GM19351 (cell line): ENCODE data around the gene ERP27.

Source experiments
- ATAC-seq: cut with Tn5 transposase; IDR thresholded peaks from one replicate; pipeline ENCODE4 v1.9.1; 2021; ENCODE audit warnings: mild to moderate bottlenecking, moderate library complexity; ENCODE audit not compliant: unreplicated experiment

The ERP27 gene

GRCh38 chr12:14938301-14938700 is at the start of gene ERP27:
Gene ERP27, minus strand, starts transcription at chr12:14938537. Its CDS starts 29 bp downstream, at chr12:14938508.
- ATAC-seq, result no peak

GRCh38 chr12:14988035-14988434 is 49.7 kb upstream of the ERP27 start:
- no peak for ATAC-seq

GRCh38 chr12:14986449-14986848 is 48.1 kb upstream of the ERP27 start:
- ATAC-seq, result no peak

- ATAC-seq, result no peak
Measured at GRCh38 chr12:14984766-14985285, 46.5 kb upstream of the ERP27 start.

- no peak for ATAC-seq
Measured at GRCh38 chr12:14984036-14984435, 45.7 kb upstream of the ERP27 start.

GRCh38 chr12:14982991-14983390 is 44.7 kb upstream of the ERP27 start:
- no peak for ATAC-seq

- ATAC-seq, result no peak
Measured at GRCh38 chr12:14982562-14982961, 44.2 kb upstream of the ERP27 start.

- no peak for ATAC-seq
Measured at GRCh38 chr12:14981049-14981448, 42.7 kb upstream of the ERP27 start.

GRCh38 chr12:14979468-14979867 is 41.1 kb upstream of the ERP27 start:
- ATAC-seq, result no peak

GRCh38 chr12:14976658-14977057 is 38.3 kb upstream of the ERP27 start:
- no peak for ATAC-seq

- ATAC-seq, result no peak
Measured at GRCh38 chr12:14975457-14975856, 37.1 kb upstream of the ERP27 start.

GRCh38 chr12:14974633-14975032 is 36.3 kb upstream of the ERP27 start:
- ATAC-seq, result no peak

- ATAC-seq, result no peak
Measured at GRCh38 chr12:14972816-14973215, 34.5 kb upstream of the ERP27 start, which contains the start of gene PDE6H. Gene PDE6H, plus strand, starts transcription at chr12:14973042. Its CDS starts 4,971 bp downstream, at chr12:14978013.

- ATAC-seq, result no peak
Measured at GRCh38 chr12:14970473-14970872, 32.1 kb upstream of the ERP27 start.

GRCh38 chr12:14968478-14968877 is 30.1 kb upstream of the ERP27 start:
- ATAC-seq, result no peak

GRCh38 chr12:14965221-14965620 is 26.9 kb upstream of the ERP27 start:
- ATAC-seq, result no peak

GRCh38 chr12:14964406-14964805 is 26.1 kb upstream of the ERP27 start:
- ATAC-seq, result no peak

GRCh38 chr12:14963520-14963919 is 25.2 kb upstream of the ERP27 start:
- no peak for ATAC-seq

- no peak for ATAC-seq
Measured at GRCh38 chr12:14962797-14963196, 24.5 kb upstream of the ERP27 start.

GRCh38 chr12:14962153-14962539 is 23.8 kb upstream of the ERP27 start:
- no peak for ATAC-seq

GRCh38 chr12:14961466-14962152 is 23.3 kb upstream of the ERP27 start, which contains the start of gene ARHGDIB:
Gene ARHGDIB, minus strand, starts transcription at chr12:14961601. Its CDS starts 10,889 bp downstream, at chr12:14950712.
- peak; percentile 57 for ATAC-seq

- ATAC-seq, result peak; percentile 29
Measured at GRCh38 chr12:14960548-14961465, 22.5 kb upstream of the ERP27 start.
